ENCODE results near the gene OSBPL5.
"Not testable (repeated sequence)": the region's sequence is repeated elsewhere in the genome, so short reads cannot be mapped to it uniquely, and the experiment has no call there.

The OSBPL5 gene

DNA sequence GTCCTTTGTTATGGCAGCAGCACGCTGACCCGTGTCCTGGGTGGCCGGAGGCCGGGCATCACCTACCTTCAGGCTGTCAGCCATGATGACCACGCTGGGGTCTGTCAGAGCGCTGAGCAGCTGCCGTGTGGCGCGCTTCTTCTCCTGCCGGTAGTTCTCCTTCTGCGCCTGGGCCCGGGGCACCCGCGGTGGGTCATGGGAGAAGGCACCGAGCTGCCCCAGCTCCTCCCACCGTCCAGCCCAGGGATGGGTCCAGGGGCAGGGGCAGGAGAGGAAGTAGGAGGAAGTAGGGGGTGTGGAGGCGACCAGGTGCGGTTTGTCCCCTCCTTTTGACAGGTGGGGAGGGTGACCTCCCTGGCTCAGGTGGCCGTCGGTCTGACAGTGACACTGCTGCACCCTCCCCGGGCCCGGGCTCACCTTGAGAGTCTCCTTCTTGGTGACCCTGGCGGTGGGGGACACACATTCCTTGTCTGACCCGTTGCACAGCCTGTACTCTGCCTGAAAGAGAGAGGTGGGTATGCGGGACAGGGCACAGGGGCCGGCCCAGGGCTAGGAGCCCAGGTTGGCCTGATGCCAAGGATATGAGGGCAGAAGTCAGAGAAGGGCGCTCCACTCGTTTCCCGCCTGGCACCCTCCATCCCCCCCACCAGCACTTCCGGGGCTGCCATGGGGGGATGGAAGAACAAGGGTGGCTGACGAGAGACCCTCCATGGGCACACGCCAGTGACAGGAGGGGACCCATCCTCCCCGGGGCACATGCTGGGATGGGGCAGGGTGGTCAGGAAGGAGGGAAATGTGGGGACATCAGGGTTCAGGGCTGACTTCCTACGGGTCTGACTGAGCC is 43.0 kb downstream of the OSBPL5 start:
- Histone ChIP-seq H3K27me3 (replicated peaks; ENCODE audit: control insufficient read depth, insufficient read depth, low read length) (no peaks in the 10 kb centered on the region; the same call in 1 of the 2 replicates), H3K4me3 (replicated peaks; ENCODE audit: low read depth, low read length) (no peak overlapping the region), H3K36me3 (ENCODE audit: control insufficient read depth, insufficient read depth, low read length) (no peaks in the 10 kb centered on the region)
- TF ChIP-seq, protein P1, sequence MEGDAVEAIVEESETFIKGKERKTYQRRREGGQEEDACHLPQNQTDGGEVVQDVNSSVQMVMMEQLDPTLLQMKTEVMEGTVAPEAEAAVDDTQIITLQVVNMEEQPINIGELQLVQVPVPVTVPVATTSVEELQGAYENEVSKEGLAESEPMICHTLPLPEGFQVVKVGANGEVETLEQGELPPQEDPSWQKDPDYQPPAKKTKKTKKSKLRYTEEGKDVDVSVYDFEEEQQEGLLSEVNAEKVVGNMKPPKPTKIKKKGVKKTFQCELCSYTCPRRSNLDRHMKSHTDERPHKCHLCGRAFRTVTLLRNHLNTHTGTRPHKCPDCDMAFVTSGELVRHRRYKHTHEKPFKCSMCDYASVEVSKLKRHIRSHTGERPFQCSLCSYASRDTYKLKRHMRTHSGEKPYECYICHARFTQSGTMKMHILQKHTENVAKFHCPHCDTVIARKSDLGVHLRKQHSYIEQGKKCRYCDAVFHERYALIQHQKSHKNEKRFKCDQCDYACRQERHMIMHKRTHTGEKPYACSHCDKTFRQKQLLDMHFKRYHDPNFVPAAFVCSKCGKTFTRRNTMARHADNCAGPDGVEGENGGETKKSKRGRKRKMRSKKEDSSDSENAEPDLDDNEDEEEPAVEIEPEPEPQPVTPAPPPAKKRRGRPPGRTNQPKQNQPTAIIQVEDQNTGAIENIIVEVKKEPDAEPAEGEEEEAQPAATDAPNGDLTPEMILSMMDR (IDR thresholded peaks at IDR 0.05; ENCODE audit: insufficient read depth, low read length, poor library complexity, severe bottlenecking), result no peak
- no peak for DNase-seq (ENCODE audit: extremely low read depth, insufficient read length)

DNA sequence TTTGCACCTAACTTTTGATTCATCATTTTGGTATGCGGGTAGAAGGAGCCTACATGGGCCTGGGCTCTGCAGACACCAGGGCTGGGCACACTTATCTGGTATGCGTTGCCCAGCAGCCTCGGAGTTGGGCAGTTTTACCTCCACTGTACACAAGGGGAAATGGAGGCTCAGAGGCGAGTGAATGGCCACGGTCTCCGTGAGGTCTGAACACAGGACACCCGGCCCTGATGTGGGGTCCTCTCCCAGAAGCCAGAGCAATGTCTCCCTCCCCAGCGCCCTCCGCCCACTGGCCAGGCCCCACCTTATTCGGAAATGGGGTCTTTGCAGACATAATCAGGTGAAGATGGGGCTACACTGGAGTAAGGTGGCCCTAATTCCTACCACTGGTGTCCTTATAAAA is 43.7 kb downstream of the OSBPL5 start:
- TF ChIP-seq, protein P1 (IDR thresholded peaks at IDR 0.05; ENCODE audit: insufficient read depth, low read length, poor library complexity, severe bottlenecking), result no peak

DNA sequence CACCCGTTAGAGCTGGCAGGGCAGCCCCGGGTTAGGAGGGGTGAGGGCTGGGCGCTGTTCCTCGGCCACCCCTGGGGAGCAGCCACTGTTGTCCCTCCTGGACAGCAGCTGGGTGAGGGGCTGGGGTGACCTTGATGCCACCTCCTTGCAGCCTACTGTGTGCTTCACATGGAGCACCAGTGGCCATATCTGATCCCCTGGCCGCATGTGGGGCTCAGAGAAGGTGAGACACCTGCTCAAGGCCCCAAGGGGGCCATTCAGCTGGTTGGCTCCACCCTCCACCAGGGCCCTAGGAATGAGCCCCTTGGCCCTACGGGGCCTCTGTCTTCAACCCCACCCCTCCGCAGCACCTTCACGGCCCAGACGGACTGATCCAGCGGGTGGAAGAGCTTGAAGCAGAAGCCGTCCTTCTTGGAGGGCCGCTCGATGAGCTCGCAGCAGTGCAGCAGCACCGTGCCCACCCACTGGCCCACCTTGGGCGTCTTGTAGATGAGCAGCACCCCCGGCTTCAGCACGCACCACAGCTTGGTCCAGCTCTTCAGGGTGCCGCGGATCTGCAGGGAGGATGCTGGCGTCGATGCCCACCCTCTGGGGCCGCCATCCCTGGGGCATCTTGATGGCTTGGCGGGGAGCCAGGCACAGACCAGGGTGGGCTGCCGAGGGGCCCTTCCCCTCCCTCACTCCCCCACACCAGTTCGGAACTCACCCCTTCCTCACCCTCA is 44.9 kb downstream of the OSBPL5 start:
- H3K36me3 ChIP-seq (ENCODE audit: control insufficient read depth, insufficient read depth, low read length), result no peaks in the 10 kb centered on the region
- H3K27me3 ChIP-seq (replicated peaks; ENCODE audit: control insufficient read depth, insufficient read depth, low read length), result no peaks in the 10 kb centered on the region; the same call in 1 of the 2 replicates
- TF ChIP-seq, protein P1 (IDR thresholded peaks at IDR 0.05; ENCODE audit: insufficient read depth, low read length, poor library complexity, severe bottlenecking), result no peak
- no peak overlapping the region for H3K4me3 ChIP-seq (replicated peaks; ENCODE audit: low read depth, low read length)
- DNase-seq (ENCODE audit: extremely low read depth, insufficient read length), result no peak

More for the DNA sequence above, 43.7 kb downstream of the OSBPL5 start:
- Histone ChIP-seq H3K27me3 (replicated peaks; ENCODE audit: control insufficient read depth, insufficient read depth, low read length) (no peaks in the 10 kb centered on the region; the same call in 1 of the 2 replicates), H3K36me3 (ENCODE audit: control insufficient read depth, insufficient read depth, low read length) (no peaks in the 10 kb centered on the region), H3K4me3 (replicated peaks; ENCODE audit: low read depth, low read length) (no peak overlapping the region)
- no peak for DNase-seq (ENCODE audit: extremely low read depth, insufficient read length)

DNA sequence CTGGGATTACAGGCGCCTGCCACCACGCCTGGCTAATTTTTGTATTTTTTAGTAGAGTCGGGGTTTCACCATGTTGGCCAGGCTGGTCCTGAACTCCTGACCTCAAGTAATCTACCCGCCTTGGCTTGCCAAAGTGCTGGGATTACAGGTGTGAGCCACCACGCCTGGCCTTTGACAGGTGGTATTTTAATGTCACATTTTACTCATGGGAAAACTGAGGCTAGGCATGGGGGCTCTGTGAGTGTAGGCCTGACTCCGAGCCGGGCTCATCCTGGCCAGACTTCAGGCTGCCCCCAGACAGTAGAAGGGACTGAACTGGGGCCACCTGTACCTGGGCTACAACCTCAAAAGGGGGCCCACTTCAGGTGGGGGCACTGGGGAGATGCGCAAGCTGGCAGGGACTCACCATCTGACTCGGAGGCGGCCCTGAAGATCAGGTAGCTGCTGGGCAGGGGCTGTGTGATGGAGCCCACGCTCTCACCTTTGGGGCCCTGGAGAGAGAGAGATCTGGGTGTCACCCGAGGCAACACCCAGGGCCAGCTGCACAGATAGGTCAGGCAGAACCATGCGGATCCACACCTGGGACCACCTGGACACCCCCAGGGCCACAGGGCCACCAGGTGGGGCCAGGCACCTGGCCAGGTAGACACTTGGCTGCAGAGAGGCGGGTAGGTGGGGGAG is 45.8 kb downstream of the OSBPL5 start:
- TF ChIP-seq, protein P1 (IDR thresholded peaks at IDR 0.05; ENCODE audit: insufficient read depth, low read length, poor library complexity, severe bottlenecking), result no peak
- no peak overlapping the region for H3K4me3 ChIP-seq (replicated peaks; ENCODE audit: low read depth, low read length)

DNA sequence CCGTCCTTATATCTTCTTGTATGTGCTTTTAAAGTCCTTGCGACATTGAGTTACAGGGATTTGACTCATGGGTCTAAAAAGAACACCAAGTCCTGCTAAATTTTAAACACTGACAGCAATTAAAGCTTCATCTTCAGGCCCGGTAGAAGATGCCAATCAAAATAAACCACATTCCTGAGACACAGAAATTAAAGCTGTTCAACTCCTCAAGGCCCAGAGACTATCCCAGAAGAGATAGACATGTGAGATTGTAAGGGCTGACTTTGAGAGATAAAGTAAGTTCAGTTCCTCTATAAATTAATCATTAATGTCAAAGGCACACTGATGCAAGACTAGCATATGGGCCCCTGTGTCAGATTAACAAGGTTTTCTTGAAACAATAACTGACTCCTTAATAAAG is 49.8 kb downstream of the OSBPL5 start:
- Histone ChIP-seq H3K4me3 (replicated peaks; ENCODE audit: low read depth, low read length) (no peak overlapping the region), H3K36me3 (ENCODE audit: control insufficient read depth, insufficient read depth, low read length) (no peaks in the 10 kb centered on the region), H3K27me3 (replicated peaks; ENCODE audit: control insufficient read depth, insufficient read depth, low read length) (no peaks in the 10 kb centered on the region; the same call in 1 of the 2 replicates)
- no peak for DNase-seq (ENCODE audit: extremely low read depth, insufficient read length)
- TF ChIP-seq, protein P1 (IDR thresholded peaks at IDR 0.05; ENCODE audit: insufficient read depth, low read length, poor library complexity, severe bottlenecking), result no peak

More for the DNA sequence above, 45.8 kb downstream of the OSBPL5 start:
- DNase-seq (ENCODE audit: extremely low read depth, insufficient read length), result no peak
- Histone ChIP-seq H3K36me3 (ENCODE audit: control insufficient read depth, insufficient read depth, low read length) (no peaks in the 10 kb centered on the region), H3K27me3 (replicated peaks; ENCODE audit: control insufficient read depth, insufficient read depth, low read length) (no peaks in the 10 kb centered on the region; the same call in 1 of the 2 replicates)

DNA sequence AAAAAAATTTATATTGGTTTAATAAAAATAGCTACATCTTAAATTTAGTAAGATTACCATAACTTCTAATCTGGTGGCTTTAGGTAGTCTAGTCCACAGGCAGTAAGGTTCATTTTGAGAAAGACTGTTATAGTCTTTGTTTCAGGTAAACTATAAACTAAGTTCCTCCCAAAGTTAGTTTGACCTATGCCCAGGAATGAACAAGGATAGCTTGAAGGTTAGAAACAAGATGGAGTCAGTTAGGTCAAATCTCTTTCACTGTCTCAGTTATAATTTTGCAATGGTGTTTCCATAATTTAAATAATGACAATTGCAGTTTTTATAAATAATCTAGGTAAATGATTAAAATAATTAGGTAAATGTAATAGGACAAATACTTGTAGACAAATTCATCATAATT is 51.4 kb downstream of the OSBPL5 start:
- not testable (repeated sequence) for H3K4me3 ChIP-seq (replicated peaks; ENCODE audit: low read depth, low read length); H3K27me3 ChIP-seq (replicated peaks; ENCODE audit: control insufficient read depth, insufficient read depth, low read length); H3K36me3 ChIP-seq (ENCODE audit: control insufficient read depth, insufficient read depth, low read length); DNase-seq (ENCODE audit: extremely low read depth, insufficient read length)

Data from GM06990 (cell line).